Naive B cell (primary cell): ENCODE measurements around the gene SERPINA7. TPM values are rescaled to one million over a fixed set of nuclear protein-coding genes. Genes with fewer than 3 reads are reported as not detected.
A peak's percentile ranks its signal among the peaks of the same experiment; 100 is the strongest.
"Not testable (repeated sequence)": the region's sequence is repeated elsewhere in the genome, so short reads cannot be mapped to it uniquely, and the experiment has no call there.

ENCODE experiments used
- ATAC-seq, 2 donors: fragments of 150-1000 bp; cut with Tn5 transposase; 2 replicates each; pipeline ENCODE4 v1.10.0; 2021; ENCODE audit warnings: low read depth in 2 of 2, mild to moderate bottlenecking in 2 of 2, moderate library complexity in 2 of 2
- DNase-seq: peaks from one replicate; pipeline ENCODE4 v3.0.0; 2022
- H3K27ac Mint-ChIP-seq, 6 donors: one replicate each; pipeline ENCODE4 v1.8.0; 2020 to 2022; ENCODE audit warnings: mild to moderate bottlenecking in 6 of 6, mixed read lengths in 6 of 6, moderate library complexity in 5 of 6, inconsistent platforms in 2 of 6
- H3K27me3 Mint-ChIP-seq, 3 donors: one replicate each; pipeline ENCODE4 v1.8.0; 2021 to 2022; ENCODE audit warnings: mixed read lengths in 3 of 3, mild to moderate bottlenecking in 1 of 3
- H3K36me3 Mint-ChIP-seq, 2 donors: one replicate each; pipeline ENCODE4 v1.8.0; 2020 to 2022; ENCODE audit warnings: mixed read lengths in 2 of 2, inconsistent platforms in 1 of 2, mild to moderate bottlenecking in 1 of 2
- H3K4me1 Mint-ChIP-seq, 3 donors: one replicate each; pipeline ENCODE4 v1.8.0; 2020 to 2022; ENCODE audit warnings: mixed read lengths in 3 of 3, inconsistent platforms in 1 of 3, mild to moderate bottlenecking in 1 of 3, moderate library complexity in 1 of 3
- H3K4me3 Mint-ChIP-seq, 8 donors: one replicate each; pipeline ENCODE4 v1.8.0; 2020 to 2022; ENCODE audit warnings: mild to moderate bottlenecking in 8 of 8, mixed read lengths in 8 of 8, moderate library complexity in 8 of 8, inconsistent platforms in 2 of 8
- H3K9me3 Mint-ChIP-seq, 7 donors: one replicate each; pipeline ENCODE4 v1.8.0; 2020 to 2022; ENCODE audit warnings: mixed read lengths in 7 of 7, mild to moderate bottlenecking in 5 of 7, inconsistent platforms in 2 of 7, moderate library complexity in 1 of 7
- polyA plus RNA-seq, 6 donors: library from polyadenylated mRNA; unstranded; fragments of 300-500 nt; fragmentation: Illumina TruSeq; gene quantifications; one replicate each; pipeline ENCODE4 v1.2.3, GENCODE V29; 2021; ENCODE audit warnings: low read depth in 6 of 6

SERPINA7 gene
- polyA plus RNA-seq, 6 donors from 2014 or later, result not detected

- Mint-ChIP-seq H3K27ac (peak overlapping the region in 1 of 6 donors; percentile 18), H3K4me3 (no peak overlapping the region), H3K36me3 (no peaks in the 10 kb centered on the region), H3K4me1 (no peaks in the 10 kb centered on the region), H3K9me3 (peaks cover 0 to 13% (median 9%) of the 10 kb centered on the region in 7 donors), H3K27me3 (no peaks in the 10 kb centered on the region)
- no peak for ATAC-seq
- DNase-seq, result no peak
These were observed 32.8 kb downstream of the SERPINA7 start for GRCh38 chrX:106005684-106006083.

GRCh38 chrX:106000609-106001008 lies 37.9 kb downstream of the SERPINA7 start:
- H3K27ac Mint-ChIP-seq, H3K27me3 Mint-ChIP-seq, H3K36me3 Mint-ChIP-seq, DNase-seq, H3K4me1 Mint-ChIP-seq, ATAC-seq, H3K4me3 Mint-ChIP-seq: not testable (repeated sequence)
- peaks cover 0 to 10% (median 0%) of the 10 kb centered on the region in 7 donors for H3K9me3 Mint-ChIP-seq

GRCh38 chrX:106000203-106000602 lies 38.3 kb downstream of the SERPINA7 start:
- Mint-ChIP-seq H3K4me1 (no peaks in the 10 kb centered on the region), H3K27me3 (no peaks in the 10 kb centered on the region), H3K27ac (no peak overlapping the region), H3K9me3 (peaks cover 0 to 10% (median 0%) of the 10 kb centered on the region in 7 donors), H3K36me3 (no peaks in the 10 kb centered on the region), H3K4me3 (no peak overlapping the region)
- no peak for ATAC-seq
- no peak for DNase-seq

GRCh38 chrX:105999294-105999693 lies 39.2 kb downstream of the SERPINA7 start:
- ATAC-seq, result no peak
- no peak for DNase-seq
- Mint-ChIP-seq H3K4me3 (no peak overlapping the region), H3K36me3 (no peaks in the 10 kb centered on the region), H3K27ac (no peak overlapping the region), H3K4me1 (no peaks in the 10 kb centered on the region), H3K9me3 (peaks cover 0 to 10% (median 0%) of the 10 kb centered on the region in 7 donors), H3K27me3 (no peaks in the 10 kb centered on the region)

- not testable (repeated sequence) for H3K4me1 Mint-ChIP-seq, H3K36me3 Mint-ChIP-seq, ATAC-seq, H3K27ac Mint-ChIP-seq, DNase-seq, H3K4me3 Mint-ChIP-seq, H3K27me3 Mint-ChIP-seq
- peaks cover 0 to 11% (median 6%) of the 10 kb centered on the region in 7 donors for H3K9me3 Mint-ChIP-seq
These were observed 50.0 kb downstream of the SERPINA7 start for GRCh38 chrX:105988487-105988886.

Other genes with a start within 250 kb of the SERPINA7 start
- not detected for gene NRK, start 216.2 kb downstream of the SERPINA7 start, polyA plus RNA-seq
- not detected for gene PWWP3B, start 129.6 kb upstream of the SERPINA7 start, polyA plus RNA-seq